ENCODE results near the gene NEK2.

The NEK2 gene

GRCh38 chr1:211633524-211633846 lies 41.9 kb downstream of the NEK2 start:
- H3K4me3 ChIP-seq (ENCODE audit: low read depth, low read length) = no peak overlapping the region
- TF ChIP-seq CTCF (IDR thresholded peaks at IDR 0.05; ENCODE audit: control insufficient read depth, extremely low read depth, insufficient read depth) = no peak
- no peak for DNase-seq (ENCODE audit: low read depth)

DNA sequence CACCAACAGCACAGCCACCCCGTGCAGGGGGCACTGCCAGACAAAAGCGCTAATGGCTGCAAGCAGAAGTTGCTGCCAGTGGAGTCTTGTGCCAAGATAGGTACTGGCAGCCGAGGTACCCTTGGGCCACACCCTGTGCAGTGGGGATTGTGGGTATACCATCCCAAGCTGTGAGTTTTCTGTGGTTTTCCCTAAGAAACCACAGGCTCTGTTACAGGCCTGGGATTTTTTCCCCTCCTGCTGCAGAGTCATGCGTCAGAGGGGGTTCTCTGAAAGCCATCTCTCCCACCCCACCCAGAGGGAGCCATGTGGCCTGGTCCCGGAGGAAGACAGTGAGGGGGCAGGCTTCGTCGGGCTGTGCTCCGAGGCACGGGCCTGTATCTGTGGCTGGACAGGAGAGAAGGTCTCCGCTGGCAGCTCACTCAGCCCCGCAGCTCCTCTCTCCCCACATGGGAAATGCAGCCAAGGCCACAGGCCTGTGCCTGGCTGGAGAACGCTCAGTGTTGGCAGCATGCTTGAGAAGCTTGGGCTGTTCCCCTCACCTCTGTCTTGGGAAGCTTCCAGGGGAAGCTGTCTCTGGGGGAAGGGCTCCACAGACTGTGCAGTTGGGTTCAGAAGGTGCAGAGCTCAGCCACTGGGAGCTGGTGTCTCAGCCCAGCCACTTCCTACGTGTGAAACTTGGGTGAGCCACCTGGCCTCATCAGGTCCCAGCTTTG lies 42.5 kb downstream of the NEK2 start:
- DNase-seq (ENCODE audit: low read depth) = no peak
- no peak for TF ChIP-seq CTCF (IDR thresholded peaks at IDR 0.05; ENCODE audit: control insufficient read depth, extremely low read depth, insufficient read depth)
- no peak overlapping the region for H3K4me3 ChIP-seq (ENCODE audit: low read depth, low read length)

- no peak for TF ChIP-seq CTCF (IDR thresholded peaks at IDR 0.05; ENCODE audit: control insufficient read depth, extremely low read depth, insufficient read depth)
- no peak overlapping the region for H3K4me3 ChIP-seq (ENCODE audit: low read depth, low read length)
- DNase-seq (ENCODE audit: low read depth) = no peak
Observed at GRCh38 chr1:211632117-211632807, 43.2 kb downstream of the NEK2 start.

- DNase-seq (ENCODE audit: low read depth) = no peak
- TF ChIP-seq CTCF (IDR thresholded peaks at IDR 0.05; ENCODE audit: control insufficient read depth, extremely low read depth, insufficient read depth) = no peak
- H3K4me3 ChIP-seq (ENCODE audit: low read depth, low read length) = no peak overlapping the region
Observed at GRCh38 chr1:211631168-211631567, 44.3 kb downstream of the NEK2 start.

GRCh38 chr1:211630236-211631081 lies 45.0 kb downstream of the NEK2 start:
- DNase-seq (ENCODE audit: low read depth) = no peak
- no peak for TF ChIP-seq CTCF (IDR thresholded peaks at IDR 0.05; ENCODE audit: control insufficient read depth, extremely low read depth, insufficient read depth)
- H3K4me3 ChIP-seq (ENCODE audit: low read depth, low read length) = no peak overlapping the region

DNA sequence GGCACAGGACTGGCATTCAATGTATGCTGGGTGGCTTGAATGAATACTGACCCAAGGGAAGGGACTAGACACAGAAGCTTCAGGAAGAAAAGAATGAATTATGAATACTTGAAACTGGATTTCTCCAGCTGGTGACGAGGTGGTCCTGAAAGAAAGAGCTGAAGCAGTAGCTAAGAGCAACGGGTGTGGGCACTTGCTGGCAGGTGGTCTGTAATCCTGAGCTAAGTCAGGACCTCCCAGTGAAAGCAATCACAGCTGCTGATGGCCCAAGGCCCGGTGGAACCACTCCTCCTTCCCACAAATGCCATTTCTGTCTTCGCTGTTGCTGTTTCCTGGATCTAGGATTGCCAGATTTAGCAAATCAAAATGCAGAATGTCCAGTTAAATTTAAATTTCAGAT lies 47.0 kb downstream of the NEK2 start:
- TF ChIP-seq CTCF (IDR thresholded peaks at IDR 0.05; ENCODE audit: control insufficient read depth, extremely low read depth, insufficient read depth) = no peak
- no peak for DNase-seq (ENCODE audit: low read depth)
- H3K4me3 ChIP-seq (ENCODE audit: low read depth, low read length) = no peak overlapping the region

Data from LNCaP clone FGC (cell line).